K562 (cell line): ENCODE data around the gene CDH5. TPM values are rescaled to one million over a fixed set of nuclear protein-coding genes. Genes with fewer than 3 reads are reported as not detected.

Experiments used
- ATAC-seq: fragments of 200-7000 bp; cut with Tn5 transposase; 3 replicates; pipeline ENCODE4 v1.9.1; 2020; ENCODE audit warnings: moderate library complexity
- BruUV-seq: library from RNA; stranded (reverse); fragments of 400-500 nt; replicated peaks from 2 replicates; lab custom pipeline; 2021; lab: Mats Ljungman, UMichigan
- CTCF ChIA-PET: fragments of 300-600 bp; formaldehyde crosslinking; extraction: SDS; loops from one replicate; lab custom pipeline; 2021; ENCODE audit warnings: low intra/inter-chr PET ratio; lab: Yijun Ruan, JAX
- POLR2A ChIA-PET: fragments of 300-600, 350-650 bp; sonication (Branson Sonifier 250); formaldehyde crosslinking; extraction: SDS; loops from one replicate; lab custom pipeline; 2021; ENCODE audit warnings: antibody characterized with exemption, inconsistent platforms; lab: Yijun Ruan, JAX
- DNase-seq, 4 experiments: peaks; one replicate each; pipeline versions ENCODE4 v3.0.0 to v3.0.0-alpha.2; 2011 to 2018; ENCODE audit warnings: low spot score in 3 of 4, mixed read lengths in 3 of 4; ENCODE audit errors: extremely low read depth in 1 of 4
- FAIRE-seq: peaks from 2 replicates; lab custom pipeline; 2011; peaks lifted over from hg19 to GRCh38; lab: Jason Lieb, UNC
- H2AFZ ChIP-seq: 2 replicates; pipeline ENCODE4 v1.6.0; 2011; ENCODE audit warnings: low read depth, low read length, control low read depth, inconsistent platforms
- H3K27ac ChIP-seq: fragments of 200-600 bp; 3 replicates; pipeline ENCODE4 v1.8.0; 2011; ENCODE audit warnings: low read depth, mild to moderate bottlenecking, control low read depth, inconsistent platforms, low read length, moderate library complexity, mixed read lengths; ENCODE audit errors: extremely low read depth
- H3K27me3 ChIP-seq, 2 experiments: fragments of 300-600 bp in 1 of 2; 2 replicates in 1 of 2; 3 replicates in 1 of 2; pipeline versions ENCODE4 v1.6.0 to v1.8.0; 2011; ENCODE audit warnings: inconsistent platforms in 2 of 2, low read length in 2 of 2, mild to moderate bottlenecking in 1 of 2, mixed read lengths in 1 of 2, moderate library complexity in 1 of 2; ENCODE audit not compliant: control insufficient read depth in 2 of 2, insufficient read depth in 2 of 2
- H3K36me3 ChIP-seq: fragments of 300-600 bp; 3 replicates; pipeline ENCODE4 v1.8.0; 2011; ENCODE audit warnings: mild to moderate bottlenecking, low read length, inconsistent platforms; ENCODE audit not compliant: control insufficient read depth, insufficient read depth
- H3K4me1 ChIP-seq, 2 experiments: fragments of 200-600 bp in 1 of 2; replicated peaks in 1 of 2; 2 replicates in 1 of 2; 3 replicates in 1 of 2; pipeline versions ENCODE4 v1.5.1 to v1.8.0; 2011; ENCODE audit warnings: inconsistent platforms in 2 of 2, low read length in 2 of 2, mild to moderate bottlenecking in 1 of 2, mixed read lengths in 1 of 2, moderate library complexity in 1 of 2; ENCODE audit not compliant: control insufficient read depth in 2 of 2, insufficient read depth in 2 of 2
- H3K4me2 ChIP-seq: 2 replicates; pipeline ENCODE4 v1.6.1; 2011; ENCODE audit warnings: low read length, control low read depth, inconsistent platforms, mixed read lengths; ENCODE audit not compliant: insufficient read depth
- H3K4me3 ChIP-seq: fragments of 200-600 bp; sonication (generic), shearing (Covaris generic); 2 replicates; pipeline ENCODE4 v1.5.1; 2016; ENCODE audit warnings: control low read depth, inconsistent platforms
- H3K79me2 ChIP-seq: fragments of 200-600 bp; 3 replicates; pipeline ENCODE4 v1.8.0; 2011; ENCODE audit warnings: low read length, inconsistent platforms; ENCODE audit not compliant: control insufficient read depth, insufficient read depth
- H3K9ac ChIP-seq, 2 experiments: 2 replicates each; pipeline versions ENCODE4 v1.6.0 to v1.6.1; 2011; ENCODE audit warnings: low read depth in 2 of 2, low read length in 2 of 2, control low read depth in 1 of 2, inconsistent platforms in 1 of 2, mild to moderate bottlenecking in 1 of 2, mixed read lengths in 1 of 2; ENCODE audit not compliant: insufficient read depth in 1 of 2
- H3K9me1 ChIP-seq: one replicate; pipeline ENCODE4 v1.6.0; 2011; ENCODE audit warnings: inconsistent platforms, mild to moderate bottlenecking, low read length, moderate library complexity; ENCODE audit not compliant: control insufficient read depth, insufficient read depth
- H3K9me3 ChIP-seq: replicated peaks from 2 replicates; pipeline ENCODE4 v1.5.1; 2011; ENCODE audit warnings: low read depth, low read length, inconsistent platforms; ENCODE audit not compliant: control insufficient read depth, insufficient read depth
- H4K20me1 ChIP-seq: replicated peaks from 2 replicates; pipeline ENCODE4 v1.6.1; 2011; ENCODE audit warnings: low read length, inconsistent platforms, mixed read lengths; ENCODE audit not compliant: control insufficient read depth, insufficient read depth
- CHD1 ChIP-seq: fragments of 200-600 bp; sonication (generic); IDR thresholded peaks from one replicate; pipeline ENCODE4 v1.6.1; 2012; ENCODE audit warnings: mild to moderate bottlenecking, moderate library complexity, low read length, inconsistent platforms
- EHMT2 ChIP-seq: fragments of 450-650 bp; IDR thresholded peaks from 2 replicates; pipeline ENCODE4 v1.6.1; 2018; ENCODE audit warnings: antibody characterized with exemption
- ELF4 ChIP-seq: fragments of 450-650 bp; formaldehyde crosslinking; IDR thresholded peaks from 2 replicates; pipeline ENCODE4 v1.4.0; 2022; ENCODE audit warnings: missing genetic modification characterization
- HDAC1 ChIP-seq, 2 experiments: fragments of 450-650 bp; IDR thresholded peaks; 2 replicates each; pipeline ENCODE4 v1.6.1; 2016 to 2017; ENCODE audit warnings: inconsistent platforms in 1 of 2, mild to moderate bottlenecking in 1 of 2, moderate library complexity in 1 of 2
- HSF4 ChIP-seq: fragments of 250-450 bp; sonication (Bioruptor Pico); IDR thresholded peaks from 2 replicates; pipeline ENCODE4 v2.1.2; 2022; ENCODE audit warnings: mild to moderate bottlenecking, moderate library complexity, borderline replicate concordance
- LARP7 ChIP-seq: fragments of 450-650 bp; IDR thresholded peaks from 2 replicates; pipeline ENCODE4 v1.6.1; 2016
- WGBS: fragments of 100-300 bp; shearing (Covaris generic); methylation state at CpG from one replicate; pipeline ENCODE4 v1.1.6; 2016; ENCODE audit warnings: low coverage, mixed read lengths; ENCODE audit not compliant: insufficient coverage; ENCODE audit errors: missing lambda C conversion rate; 5-methylcytosine and 5-hydroxymethylcytosine counted together
- in situ Hi-C: fragments of 300-500 bp; cut with MboI; formaldehyde crosslinking; loops from 4 replicates; pipeline ENCODE4 v1.15.0; 2018; ENCODE audit warnings: inconsistent platforms, mixed read lengths
- intact Hi-C: fragments of 100-400 bp; cut with micrococcal nuclease; formaldehyde crosslinking; loops from 2 replicates; pipeline ENCODE4 v1.14.2; 2022
- polyA plus RNA-seq, 8 experiments: library from polyadenylated mRNA; depleted of rRNA in 4 of 8; stranded (reverse) in 5 of 8; unstranded in 3 of 8; fragments of >200 nt; fragmentation: Nextera tagmentation in 2 of 8; fragmentation: Illumina TruSeq in 1 of 8; extraction: Ambion mirVana in 2 of 8; extraction: Trizol in 1 of 8; gene quantifications; 2 replicates each; pipeline versions ENCODE4 v1.2.1 to v1.2.3, GENCODE V29; 2011 to 2014; ENCODE audit warnings: inconsistent platforms in 1 of 8, missing spikeins in 1 of 8
- total RNA-seq, 7 experiments: library from RNA; depleted of rRNA in 6 of 7; stranded (reverse); fragments of >200 nt in 6 of 7; fragmentation: Illumina TruSeq in 2 of 7; extraction: Trizol in 2 of 7; gene quantifications; 2 replicates each; pipeline versions ENCODE4 v1.2.1 to v1.2.3, GENCODE V29; 2011 to 2021; ENCODE audit warnings: low replicate concordance in 1 of 7
- TF ChIP-seq, protein P1 (sequence below): fragments of 450-650 bp; IDR thresholded peaks from 2 replicates; pipeline ENCODE4 v1.6.1; 2016; ENCODE audit warnings: borderline replicate concordance

Gene CDH5
- total and polyA plus RNA-seq, 9 of the 15 experiments (the other 6 are each of a cell fraction or from before 2014, with no cell fraction given) = not detected

DNA sequence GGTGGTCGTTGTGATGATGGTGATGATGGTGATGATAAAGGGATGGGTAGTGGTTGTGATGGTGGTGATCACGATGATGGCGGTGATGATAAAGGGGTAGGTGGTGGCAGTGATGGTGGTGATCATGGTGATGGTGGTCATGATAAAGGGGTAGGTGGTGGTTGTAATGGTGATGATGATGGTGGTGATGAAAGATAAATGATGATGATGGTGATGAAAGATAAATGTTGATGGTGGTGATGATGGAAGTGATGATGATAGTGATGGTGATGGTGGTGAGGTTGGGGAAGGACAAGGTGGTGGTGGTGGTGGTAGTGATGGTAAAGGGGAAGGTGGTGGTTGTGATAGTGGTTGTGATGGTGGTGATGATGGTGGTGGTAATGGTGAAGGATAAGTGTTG is 13.9 kb downstream of the CDH5 start:
- ATAC-seq (no peak), FAIRE-seq (no peak), DNase-seq (no peak)
- Histone ChIP-seq H3K4me1 (no peaks in the 10 kb centered on the region; a peak in 1 of 5 replicates), H3K27ac (no peak overlapping the region), H4K20me1 (peaks cover 4% of the 10 kb centered on the region; the same call in 1 of the 2 replicates), H3K79me2 (no peaks in the 10 kb centered on the region), H2AFZ (no peak overlapping the region), H3K27me3 (no peaks in the 10 kb centered on the region; a peak in 1 of 5 replicates), H3K4me2 (no peak overlapping the region), H3K9ac (no peak overlapping the region), H3K9me1 (no peaks in the 10 kb centered on the region), H3K4me3 (no peak overlapping the region), H3K9me3 (no peaks in the 10 kb centered on the region), H3K36me3 (no peaks in the 10 kb centered on the region)
- POLR2A ChIA-PET = no interaction called here
- intact Hi-C loops (no loop called here), in situ Hi-C loops (no loop called here)
- BruUV-seq = no TSS peak
- TF ChIP-seq ELF4 (CRISPR knock-in tag) (0 out of 2 replicates have a peak, but pooled peaks have one; percentile 4), EHMT2 (0 out of 2 replicates have a peak, but pooled peaks have one; percentile 26), CHD1 (no peak), HDAC1 (IDR thresholded peaks at IDR 0.05) (0 out of 4 replicates have a peak, but pooled peaks of 1 of the 2 experiments have one; percentile 26), HSF4 (CRISPR knock-in tag) (no peak), LARP7 (0 out of 2 replicates have a peak, but pooled peaks have one; percentile 38)
- TF ChIP-seq, protein P1, sequence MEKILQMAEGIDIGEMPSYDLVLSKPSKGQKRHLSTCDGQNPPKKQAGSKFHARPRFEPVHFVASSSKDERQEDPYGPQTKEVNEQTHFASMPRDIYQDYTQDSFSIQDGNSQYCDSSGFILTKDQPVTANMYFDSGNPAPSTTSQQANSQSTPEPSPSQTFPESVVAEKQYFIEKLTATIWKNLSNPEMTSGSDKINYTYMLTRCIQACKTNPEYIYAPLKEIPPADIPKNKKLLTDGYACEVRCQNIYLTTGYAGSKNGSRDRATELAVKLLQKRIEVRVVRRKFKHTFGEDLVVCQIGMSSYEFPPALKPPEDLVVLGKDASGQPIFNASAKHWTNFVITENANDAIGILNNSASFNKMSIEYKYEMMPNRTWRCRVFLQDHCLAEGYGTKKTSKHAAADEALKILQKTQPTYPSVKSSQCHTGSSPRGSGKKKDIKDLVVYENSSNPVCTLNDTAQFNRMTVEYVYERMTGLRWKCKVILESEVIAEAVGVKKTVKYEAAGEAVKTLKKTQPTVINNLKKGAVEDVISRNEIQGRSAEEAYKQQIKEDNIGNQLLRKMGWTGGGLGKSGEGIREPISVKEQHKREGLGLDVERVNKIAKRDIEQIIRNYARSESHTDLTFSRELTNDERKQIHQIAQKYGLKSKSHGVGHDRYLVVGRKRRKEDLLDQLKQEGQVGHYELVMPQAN = 0 out of 2 replicates have a peak, but pooled peaks have one; percentile 14
- WGBS = 2% methylated on average over 3 of the region's 3 CpGs
- CTCF ChIA-PET = no interaction called here
